ENCODE results near the gene RCAN2.

The RCAN2 gene

DNA sequence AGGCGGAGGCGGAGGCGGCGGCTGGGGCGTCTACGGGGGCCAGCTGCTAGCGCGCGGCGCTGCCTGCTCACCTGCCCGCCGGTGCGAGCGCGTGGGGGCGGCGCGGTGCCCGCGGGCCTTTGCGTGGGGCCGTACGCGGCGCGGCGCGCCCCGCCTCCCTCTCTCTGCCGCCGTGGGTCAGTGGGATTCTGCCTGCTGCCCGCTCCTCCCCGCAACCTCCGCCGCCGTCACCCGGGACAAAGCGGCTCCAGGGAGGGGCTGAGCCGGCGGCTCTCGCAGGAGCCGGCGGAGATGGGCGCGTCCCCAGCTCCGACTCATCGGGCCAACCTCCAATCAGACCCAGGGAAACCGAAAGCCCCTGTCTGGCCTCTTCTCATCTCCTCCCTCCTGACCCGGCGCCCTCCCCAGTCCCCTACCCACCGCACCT, at the start of gene RCAN2:
RCAN2 (minus strand) TSS at position 249 of the 427 bp plus-strand sequence.
- DNase-seq (ENCODE audit: low read depth) = no peak

DNA sequence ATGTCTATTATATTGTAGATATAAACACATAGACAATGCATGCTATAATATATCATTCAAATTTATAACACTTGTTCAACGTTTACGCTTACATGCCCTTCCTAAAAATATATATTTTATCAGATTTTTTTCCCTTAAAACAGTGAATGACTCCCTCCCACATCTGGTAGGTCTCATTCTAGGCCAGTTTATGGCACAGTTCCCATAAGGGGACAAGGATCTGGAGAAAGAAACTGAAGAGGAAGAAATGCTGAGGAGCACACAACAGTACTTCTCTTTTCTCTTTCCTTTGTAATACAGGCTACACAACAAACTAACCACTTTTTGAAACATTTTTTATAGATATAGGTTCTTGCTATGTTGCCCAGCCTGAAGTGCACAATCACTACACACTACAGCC, 48.6 kb upstream of the RCAN2 start:
- no peak for DNase-seq (ENCODE audit: low read depth)

DNA sequence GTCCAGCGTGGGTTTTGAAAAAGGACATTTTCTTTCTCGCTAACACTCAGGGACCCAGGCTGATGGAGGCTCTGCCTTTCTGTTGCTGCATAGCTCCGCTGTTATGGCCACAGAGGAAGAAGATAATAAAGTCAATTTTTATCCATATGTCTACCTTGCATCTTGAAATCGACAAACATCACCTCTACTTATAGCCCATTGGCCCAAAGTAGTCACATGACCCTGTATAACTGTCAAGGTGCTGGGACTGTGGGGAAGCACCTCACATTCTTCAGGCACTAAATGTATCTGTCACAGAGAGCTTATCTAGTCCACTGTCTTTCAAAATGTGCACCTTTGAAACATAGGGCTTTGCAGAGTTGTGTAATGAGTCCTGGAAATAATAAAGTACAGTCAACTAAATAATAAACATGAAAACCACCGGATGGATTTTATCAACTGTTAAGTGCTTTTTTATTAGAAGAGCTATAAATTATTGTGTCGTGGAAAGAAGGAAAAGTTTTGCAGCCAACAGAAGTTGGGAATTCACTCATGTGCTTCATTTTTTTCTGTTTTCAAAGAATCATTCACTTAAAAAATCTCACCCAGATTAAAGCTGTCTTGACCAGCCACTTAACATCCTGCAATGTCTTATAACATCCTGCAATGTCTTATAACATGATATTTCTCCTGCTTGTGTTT, 47.7 kb upstream of the RCAN2 start:
- no peak for DNase-seq (ENCODE audit: low read depth)

DNA sequence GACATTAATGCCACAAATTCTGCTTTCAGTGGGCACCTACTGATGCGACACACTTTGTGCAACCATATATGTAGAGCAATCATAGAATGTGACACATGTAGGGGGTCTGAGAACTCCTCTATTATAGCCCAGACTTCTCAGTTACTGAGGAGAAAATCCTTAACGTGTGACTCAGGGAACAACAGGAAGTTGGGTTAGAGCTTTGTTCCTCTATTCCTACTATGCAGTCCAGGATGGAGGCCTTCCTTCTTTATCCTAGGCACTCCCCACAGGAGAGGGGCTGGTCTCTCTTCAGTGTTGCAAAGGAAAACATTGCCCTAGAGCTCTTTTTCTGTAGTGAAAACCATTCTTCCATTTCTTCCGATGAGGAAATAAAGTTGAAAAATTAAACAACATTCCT, 39.6 kb upstream of the RCAN2 start:
- DNase-seq (ENCODE audit: low read depth) = no peak

DNA sequence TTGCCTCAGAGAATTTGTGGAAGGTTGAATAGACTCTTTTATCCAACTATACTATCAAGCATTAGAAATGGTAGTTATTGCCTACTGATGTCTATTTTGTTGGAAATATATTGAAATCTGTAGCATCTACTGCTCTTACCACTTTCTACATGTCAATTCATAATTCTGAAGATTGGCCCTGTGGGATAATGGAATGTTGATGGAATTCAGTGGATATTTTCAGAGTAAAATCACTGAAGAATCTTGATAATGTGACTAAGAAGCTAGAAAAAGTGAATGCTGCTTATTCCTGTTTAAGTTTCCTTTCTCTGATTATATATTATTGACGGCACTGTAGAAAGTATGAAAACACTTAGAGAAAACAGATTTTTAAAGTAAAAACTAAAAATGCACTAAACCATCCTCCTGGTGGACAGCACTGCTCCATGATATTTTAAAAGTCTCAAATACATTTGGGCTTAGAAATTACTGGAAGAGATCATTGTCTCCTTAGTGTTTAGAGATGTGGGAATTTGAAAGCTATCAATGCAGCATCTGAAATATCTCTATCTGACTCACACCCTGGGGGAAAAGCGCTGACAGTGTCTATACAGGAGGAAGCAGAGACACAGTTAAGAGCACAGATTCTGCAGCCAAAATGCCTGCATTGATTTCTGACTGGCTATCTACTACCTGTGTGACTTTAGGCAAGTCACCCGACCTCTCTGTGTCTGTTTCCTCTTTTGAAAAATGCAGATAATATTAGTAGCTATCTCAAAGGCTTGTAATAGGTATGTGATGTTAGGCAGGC, 37.9 kb upstream of the RCAN2 start:
- no peak for DNase-seq (ENCODE audit: low read depth)

DNA sequence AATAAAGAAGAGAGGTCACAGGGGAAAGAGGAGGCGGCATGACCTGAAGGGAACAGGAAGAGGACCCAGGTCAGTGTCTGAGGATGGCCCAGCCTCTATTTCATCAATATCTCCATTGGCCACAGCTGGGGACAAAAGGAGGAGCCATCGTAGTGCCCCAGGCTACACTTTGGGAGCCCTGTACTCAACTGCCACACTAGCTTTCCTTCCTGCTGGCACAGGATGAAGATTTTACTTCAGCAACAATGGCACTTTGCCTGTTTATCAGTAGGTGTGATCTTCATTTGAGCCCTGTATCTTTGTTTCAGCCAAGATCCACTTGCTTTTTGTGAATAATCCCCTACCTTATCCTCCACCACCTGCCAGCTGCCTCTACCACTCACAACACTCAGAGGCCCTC, 35.4 kb upstream of the RCAN2 start:
- no peak for DNase-seq (ENCODE audit: low read depth)

DNA sequence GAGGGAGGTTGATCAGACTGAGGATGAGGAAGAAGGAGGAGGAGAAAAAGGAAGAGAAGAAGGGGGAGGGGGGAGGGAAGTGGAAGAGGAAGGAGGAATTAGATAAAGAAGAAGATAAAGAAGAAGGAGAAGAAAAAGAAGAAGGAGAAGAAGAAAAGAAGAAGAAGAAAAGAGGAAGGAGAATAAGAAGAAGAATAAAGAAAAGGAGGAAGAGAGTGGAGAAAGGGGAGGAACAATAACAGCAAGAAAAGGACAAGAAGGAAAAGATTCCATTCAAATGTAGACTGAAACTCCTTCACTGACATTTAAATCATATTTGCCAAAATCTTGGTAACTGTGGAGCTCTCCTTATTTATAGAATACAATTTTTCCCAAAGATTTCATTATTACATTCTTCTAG, 34.3 kb upstream of the RCAN2 start:
- DNase-seq (ENCODE audit: low read depth) = no peak

DNA sequence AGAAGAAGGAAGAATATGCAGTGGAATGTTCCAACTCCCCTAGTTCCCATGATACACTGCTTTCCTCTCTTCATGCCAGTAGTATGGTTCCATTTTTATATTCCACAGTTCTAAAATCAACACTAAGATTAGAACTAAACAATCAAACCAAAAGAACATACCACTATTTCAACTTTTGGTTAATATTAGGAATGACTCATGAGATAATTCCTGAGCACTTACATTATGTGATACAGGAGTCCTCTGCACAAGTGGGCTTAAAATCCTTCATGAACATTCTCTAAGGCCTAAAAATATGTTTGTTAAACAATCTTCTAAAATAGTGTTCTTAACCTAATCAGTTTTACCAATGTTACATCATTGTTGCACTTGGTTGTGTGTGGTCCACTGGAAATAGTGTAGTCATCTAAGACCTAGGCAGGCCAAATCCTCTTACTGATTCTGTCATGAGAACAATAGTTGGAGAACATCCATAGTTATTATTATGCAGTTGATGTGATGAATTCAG, 30.3 kb upstream of the RCAN2 start:
- no peak for DNase-seq (ENCODE audit: low read depth)

DNA sequence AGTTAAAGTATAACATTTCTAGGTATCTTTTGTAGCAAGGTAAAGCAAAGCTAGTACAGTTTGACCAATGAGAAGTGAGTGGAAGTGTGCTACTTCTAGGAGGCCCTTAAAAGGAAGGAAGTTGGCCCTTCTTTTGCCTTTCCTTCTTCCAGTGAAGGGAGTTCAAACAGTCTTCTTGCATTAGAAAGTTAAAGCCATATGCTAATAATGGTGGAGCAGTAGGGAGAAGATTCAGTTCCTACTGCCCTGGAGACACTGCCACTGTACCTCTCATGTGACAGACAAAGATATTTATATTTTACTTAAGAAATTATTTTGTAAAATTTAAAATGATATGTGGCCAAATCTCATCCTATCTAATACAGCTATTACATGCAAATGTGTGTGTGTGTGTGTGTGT, 26.0 kb upstream of the RCAN2 start:
- no peak for DNase-seq (ENCODE audit: low read depth)

DNA sequence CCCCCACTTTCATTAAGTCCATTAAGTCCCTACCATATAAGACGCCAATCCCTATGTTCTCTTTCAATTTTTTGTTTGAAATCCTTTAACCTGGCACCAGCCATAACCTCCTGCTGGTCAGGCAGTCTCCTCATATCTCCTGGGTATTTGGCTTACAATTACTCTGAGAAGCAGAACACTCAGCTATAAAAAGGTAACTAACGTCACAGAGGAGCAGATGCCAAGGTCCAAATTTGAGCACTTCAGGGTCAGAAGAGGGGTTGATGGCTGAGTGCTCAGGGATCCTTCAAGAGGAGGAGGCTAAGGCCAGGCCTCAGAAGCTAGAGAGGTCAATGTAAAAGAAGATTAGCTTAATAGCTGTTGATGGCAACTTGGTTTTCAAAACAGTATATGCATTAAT, 22.3 kb upstream of the RCAN2 start:
- DNase-seq (ENCODE audit: low read depth) = no peak

DNA sequence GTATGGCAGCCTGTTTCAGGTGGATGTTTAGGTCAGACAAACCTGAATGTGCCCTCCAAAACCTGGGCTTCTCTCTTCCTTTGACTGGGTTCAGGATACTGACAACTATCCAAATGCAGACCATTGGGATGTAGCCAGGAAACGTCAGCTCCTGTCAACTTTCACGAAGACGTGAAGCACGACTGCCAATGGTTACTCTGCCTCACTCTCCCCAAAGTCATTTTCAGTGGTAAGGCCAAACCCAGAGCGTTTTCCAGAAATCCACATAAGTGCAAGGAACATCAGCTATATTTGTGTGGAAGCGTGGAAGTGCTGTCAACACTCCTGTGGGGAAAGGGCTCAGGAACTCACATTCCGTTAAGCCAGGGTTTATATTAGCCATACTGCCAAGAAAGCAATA, 20.1 kb upstream of the RCAN2 start:
- no peak for DNase-seq (ENCODE audit: low read depth)

DNA sequence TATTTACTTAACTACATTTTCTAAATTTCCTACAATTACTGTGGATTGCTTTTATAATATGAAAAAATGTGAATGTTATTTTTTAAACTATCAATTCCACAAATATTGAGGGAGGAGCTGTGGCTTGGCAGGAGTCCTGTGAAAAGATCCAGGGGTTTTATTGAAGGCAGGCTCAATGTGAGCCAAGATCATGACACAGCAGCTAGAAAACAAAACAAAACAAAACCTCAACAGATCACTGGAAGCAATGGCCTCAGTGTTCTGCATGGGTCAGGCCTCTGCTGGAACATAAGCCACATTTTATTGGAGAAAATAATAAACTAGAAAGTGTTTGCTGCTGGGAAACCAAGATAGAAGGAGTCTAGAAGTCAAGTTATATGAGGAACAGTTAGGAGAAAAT, 19.4 kb upstream of the RCAN2 start:
- DNase-seq (ENCODE audit: low read depth) = no peak

DNA sequence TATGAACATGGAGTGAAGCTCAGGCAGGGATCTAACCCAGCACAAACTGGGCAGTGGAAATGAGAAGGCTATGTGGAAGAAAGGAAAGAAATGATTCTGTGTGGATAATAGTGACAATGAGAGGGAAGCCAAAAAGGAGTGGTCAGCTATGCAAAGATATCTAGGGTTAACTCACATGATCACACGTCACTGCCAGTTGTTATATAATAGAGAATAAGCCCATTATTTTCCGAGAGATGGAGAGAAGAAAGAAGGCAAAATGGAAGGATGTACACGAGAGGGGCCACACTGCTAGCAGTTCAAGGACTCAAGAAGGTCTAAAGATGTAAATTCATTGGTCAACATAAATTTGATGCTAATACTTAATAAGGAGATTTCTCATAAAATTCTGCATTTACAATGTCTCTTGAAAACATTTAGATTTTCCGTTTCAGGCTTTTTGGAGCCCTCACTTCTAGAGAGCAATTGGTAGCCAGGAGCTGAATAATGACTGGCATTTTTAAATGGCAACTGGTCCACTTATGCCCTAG, 18.8 kb upstream of the RCAN2 start:
- no peak for DNase-seq (ENCODE audit: low read depth)

DNA sequence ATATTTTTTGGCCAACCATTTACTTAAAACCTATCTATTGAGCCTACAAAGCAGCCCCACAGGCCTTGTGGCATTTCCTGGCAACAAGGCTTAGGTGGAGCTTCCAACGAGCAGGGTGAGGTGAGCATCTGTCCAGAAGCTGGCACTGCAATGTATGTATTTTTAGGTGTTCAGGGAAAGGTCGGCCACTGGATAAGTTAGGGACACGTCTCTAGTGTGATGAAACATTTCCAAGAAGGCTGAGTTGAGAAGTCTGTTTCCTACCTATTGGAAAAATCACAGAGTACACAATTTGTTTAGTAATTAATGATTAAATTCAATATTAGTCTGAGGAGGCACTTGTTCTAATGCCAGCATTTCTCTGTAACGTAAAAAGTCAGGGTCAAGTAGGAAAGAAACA, 17.8 kb upstream of the RCAN2 start:
- no peak for DNase-seq (ENCODE audit: low read depth)

DNA sequence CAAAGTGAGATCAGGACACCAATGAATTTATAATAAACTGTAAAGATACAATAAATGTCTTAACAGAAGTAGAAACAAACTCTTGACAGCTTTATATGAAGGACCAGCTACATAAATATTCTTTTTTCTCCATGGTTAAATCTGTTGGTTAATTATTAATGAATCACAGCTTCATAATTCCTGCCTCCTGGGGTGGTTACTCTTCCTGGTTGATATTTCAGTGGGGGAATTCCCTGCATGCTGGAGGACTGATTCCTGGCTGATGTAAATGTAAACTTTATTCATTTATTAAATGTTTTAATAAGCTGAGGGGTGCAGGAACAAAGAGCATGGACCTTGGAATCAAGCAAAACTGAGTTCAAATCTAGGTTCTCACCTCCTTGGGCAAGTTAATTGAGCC, 16.2 kb upstream of the RCAN2 start:
- DNase-seq (ENCODE audit: low read depth) = no peak

DNA sequence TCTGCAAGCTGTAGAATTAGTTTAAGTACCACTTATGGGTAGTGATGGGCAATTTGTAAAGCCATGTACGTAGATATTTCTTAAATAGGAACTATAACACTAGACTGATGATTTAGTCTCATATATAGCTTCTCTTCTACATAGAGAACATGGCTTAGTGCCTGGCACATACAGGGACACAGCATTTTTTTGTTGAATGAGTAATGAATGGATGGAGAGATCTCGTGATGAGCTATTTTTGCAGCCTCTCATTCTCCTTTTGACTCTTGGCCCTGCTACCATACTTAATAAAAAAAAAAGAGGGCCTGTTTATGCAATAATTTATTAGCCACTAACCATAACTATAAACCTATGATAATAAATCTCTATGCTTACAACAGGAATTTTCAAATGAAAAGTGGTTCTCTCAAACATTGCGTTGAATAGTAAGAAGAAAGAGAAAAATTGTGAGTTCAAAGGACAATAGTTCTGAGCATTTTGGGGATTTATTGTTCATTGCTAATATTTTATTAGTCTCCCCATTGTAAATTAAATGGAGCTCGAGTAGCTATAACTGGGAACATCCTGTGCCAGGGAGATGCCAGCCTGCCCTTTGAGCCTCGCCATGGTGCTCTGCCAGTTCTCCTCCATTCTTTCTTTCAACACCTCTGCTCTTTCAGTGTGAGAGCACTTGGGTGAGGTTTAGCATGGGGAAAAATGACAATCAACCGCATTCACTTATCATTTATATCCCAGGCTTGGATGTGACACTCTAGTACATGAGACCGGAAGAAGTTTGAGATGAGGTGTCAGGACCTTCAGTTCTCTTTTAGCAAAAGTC, 14.7 kb upstream of the RCAN2 start:
- no peak for DNase-seq (ENCODE audit: low read depth)

DNA sequence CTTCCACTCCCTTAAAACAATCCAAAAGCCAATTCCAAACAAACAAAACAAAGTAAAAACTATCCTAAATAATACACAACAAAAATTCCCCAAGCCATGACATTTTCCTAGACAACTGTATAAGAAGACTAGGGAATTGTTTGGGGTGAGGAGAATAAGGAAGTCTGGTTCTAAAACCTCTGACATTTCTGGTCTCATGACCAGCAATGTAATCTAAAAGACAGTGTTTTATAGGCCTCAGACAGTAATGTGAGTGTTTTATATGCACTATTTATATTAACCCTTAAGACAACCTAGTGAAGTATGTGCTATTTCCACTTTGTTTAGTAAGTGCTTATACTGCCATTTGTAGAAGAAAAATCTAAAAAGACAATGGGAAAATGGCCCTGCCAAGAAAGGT, 13.0 kb upstream of the RCAN2 start:
- no peak for DNase-seq (ENCODE audit: low read depth)

DNA sequence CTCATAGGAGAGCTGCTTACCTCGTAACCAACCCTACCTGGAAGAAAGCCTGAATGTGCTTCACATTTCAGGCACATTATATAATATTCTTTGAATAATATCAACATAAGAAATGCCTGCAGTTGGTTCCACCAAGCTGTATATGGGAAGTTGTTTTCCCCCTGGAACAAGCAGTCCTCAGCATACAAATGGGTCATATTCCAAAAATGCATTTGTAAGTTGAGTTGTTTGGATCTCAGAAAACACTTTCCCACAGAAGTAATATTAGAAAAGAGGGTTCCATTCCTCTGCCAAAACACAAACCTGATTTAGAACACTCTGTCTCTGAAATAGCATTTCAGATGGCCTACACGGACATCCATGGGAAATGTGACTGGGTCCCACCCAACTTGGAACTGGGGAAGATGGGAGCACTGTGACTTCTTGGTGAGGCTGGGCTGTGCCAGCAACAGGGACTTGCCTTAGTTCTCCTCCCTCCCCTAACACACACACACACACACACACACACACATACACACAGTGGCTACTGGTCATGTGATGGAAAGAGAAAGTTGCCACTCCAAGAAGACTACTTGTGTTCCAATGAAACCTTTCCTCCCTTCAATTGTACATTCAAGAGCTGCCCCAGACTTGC, 11.4 kb upstream of the RCAN2 start:
- DNase-seq (ENCODE audit: low read depth) = no peak

DNA sequence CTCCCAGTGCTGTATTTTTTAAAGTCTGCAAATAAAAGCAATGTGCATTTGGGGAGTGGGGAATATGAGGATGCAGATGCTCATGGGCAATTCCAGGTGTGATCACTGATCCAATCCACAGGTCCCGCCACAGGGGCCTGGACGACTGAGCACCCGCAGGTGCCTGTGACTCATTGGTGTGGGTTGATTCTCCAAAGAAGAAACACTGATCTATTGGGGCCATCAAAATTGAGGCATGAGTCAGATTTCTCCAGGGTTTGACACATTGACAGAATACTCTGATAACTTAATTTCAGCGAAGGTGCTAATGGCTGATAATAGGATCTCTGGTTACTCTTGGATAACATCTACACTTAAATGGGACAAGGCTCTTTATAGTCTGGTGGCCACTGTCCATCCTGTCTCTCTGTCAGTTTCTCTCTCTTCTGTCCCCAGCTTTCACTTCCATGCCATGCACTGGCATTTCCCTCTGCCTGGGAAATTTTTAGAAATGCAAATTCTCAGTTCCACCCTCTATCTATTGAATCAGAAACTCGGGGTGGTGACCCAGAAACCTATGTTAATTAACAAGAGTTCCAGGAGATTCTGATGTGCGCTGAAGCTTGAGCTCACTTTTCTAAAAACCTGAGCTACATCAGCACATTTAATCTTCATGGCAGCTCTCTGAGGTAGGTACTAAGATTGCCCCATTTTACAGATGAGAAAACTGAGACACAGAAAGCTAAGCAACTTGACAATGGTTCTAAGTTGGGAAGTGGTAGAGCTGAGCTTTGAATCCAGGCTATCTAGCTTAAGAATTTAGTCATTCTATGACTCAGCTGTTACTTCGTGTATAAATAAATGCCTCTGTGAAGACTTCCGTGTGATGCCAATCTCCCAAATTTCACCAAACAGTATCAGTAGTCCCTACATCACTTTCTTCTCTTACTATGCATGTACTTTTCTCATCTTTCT, 10.2 kb upstream of the RCAN2 start:
- DNase-seq (ENCODE audit: low read depth) = no peak

DNA sequence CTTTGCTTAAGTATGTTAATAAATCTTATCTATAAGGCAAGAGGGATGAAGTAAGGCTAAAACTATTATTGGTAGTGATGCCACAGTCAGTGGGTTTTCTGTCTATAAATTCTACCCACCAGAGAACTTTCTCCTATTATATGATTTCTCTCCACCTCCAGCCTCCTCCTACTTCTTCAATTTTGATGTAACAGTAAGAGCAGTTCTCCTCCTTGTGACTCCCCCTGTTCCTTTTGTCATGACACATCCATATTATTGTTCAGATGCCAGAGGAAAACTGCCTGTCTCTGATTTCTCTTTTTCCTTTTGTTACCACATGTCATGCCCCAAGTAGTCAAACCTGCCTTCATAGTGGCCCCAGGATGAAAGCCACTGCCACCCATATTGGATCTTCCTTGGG, 9.1 kb upstream of the RCAN2 start:
- no peak for DNase-seq (ENCODE audit: low read depth)

Measured in stimulated activated CD8-positive, alpha-beta memory T cell treated with anti-CD3 and anti-CD28 coated beads, Interleukin-7, amount 100 ng/mL, for 24 hours (primary cell).